GM21423 (cell line): Measurements from ENCODE around the gene EPHX1.
A peak's percentile ranks its signal among the peaks of the same experiment; 100 is the strongest.
"Not testable (repeated sequence)": the region's sequence is repeated elsewhere in the genome, so short reads cannot be mapped to it uniquely, and the experiment has no call there.

Experiments used
- ATAC-seq: cut with Tn5 transposase; IDR thresholded peaks from one replicate; pipeline ENCODE4 v1.9.1; 2021; ENCODE audit warnings: mild to moderate bottlenecking, moderate library complexity; ENCODE audit not compliant: unreplicated experiment

EPHX1 gene

GRCh38 chr1:225809842-225810578, at the start of gene EPHX1:
TSS of gene EPHX1 (plus strand) at chr1:225810124. CDS start at chr1:225828730, 18,606 bp downstream.
- ATAC-seq = peak; percentile 96

- ATAC-seq = no peak
These were observed 49.4 kb upstream of the EPHX1 start for GRCh38 chr1:225760531-225760930.

- not testable (repeated sequence) for ATAC-seq
These were observed 48.5 kb upstream of the EPHX1 start for GRCh38 chr1:225761395-225761794.

- no peak for ATAC-seq
These were observed 47.9 kb upstream of the EPHX1 start for GRCh38 chr1:225762002-225762441.

DNA sequence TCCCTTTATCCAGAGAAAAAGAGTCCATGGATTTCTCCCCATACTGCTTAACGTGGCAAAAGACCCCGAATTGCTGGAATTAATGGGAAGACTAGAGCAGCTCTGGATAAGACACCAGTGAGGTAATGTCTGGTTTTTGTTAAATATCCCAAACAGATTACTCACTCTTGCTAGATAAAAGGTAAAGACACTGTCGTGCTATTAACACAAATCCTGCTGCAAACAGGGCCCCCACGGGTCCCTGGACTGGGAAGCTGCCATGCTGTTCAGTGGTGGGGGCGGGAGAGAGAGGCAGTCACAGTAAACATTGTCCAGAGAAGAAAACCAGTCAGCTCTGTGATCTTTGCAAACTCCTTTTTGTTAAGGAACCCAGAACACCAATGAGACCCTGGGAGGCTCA, 47.5 kb upstream of the EPHX1 start:
- no peak for ATAC-seq

- no peak for ATAC-seq
These were observed 46.0 kb upstream of the EPHX1 start for GRCh38 chr1:225763716-225764548.

GRCh38 chr1:225765982-225766674, 43.8 kb upstream of the EPHX1 start:
- ATAC-seq = no peak

DNA sequence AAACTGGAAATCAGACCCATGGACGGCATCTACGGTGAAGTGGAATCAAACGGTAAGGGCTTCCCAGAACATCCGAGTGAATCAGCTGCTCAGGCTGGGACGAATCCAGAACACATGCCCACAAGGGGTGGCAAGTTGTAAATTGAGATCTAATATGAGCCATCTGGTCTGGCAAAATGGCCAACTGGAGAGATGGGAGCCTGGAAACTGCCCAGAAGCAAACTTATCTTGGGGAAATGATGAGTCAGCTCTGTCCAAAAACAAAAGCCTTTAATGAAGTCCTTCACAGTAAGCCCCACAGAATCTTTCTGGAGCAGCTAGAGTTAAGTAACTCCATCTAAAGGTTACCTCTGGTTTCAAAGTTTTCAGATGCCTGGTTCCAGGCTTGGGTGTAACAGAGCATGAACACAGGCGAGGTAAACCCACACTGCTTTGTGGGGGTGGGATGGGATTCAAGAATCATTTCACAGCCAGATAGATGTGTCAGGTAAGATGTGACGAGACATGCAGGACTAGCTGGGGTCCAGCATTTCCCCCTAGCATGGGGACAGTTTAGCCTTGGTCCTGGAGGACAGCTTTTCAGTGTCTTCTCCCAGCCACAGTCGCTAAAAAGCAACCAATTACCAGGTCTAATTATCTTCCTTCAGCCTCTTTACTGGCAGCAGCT, 42.8 kb upstream of the EPHX1 start:
- no peak for ATAC-seq

- ATAC-seq = no peak
These were observed 42.0 kb upstream of the EPHX1 start for GRCh38 chr1:225767634-225768540.

DNA sequence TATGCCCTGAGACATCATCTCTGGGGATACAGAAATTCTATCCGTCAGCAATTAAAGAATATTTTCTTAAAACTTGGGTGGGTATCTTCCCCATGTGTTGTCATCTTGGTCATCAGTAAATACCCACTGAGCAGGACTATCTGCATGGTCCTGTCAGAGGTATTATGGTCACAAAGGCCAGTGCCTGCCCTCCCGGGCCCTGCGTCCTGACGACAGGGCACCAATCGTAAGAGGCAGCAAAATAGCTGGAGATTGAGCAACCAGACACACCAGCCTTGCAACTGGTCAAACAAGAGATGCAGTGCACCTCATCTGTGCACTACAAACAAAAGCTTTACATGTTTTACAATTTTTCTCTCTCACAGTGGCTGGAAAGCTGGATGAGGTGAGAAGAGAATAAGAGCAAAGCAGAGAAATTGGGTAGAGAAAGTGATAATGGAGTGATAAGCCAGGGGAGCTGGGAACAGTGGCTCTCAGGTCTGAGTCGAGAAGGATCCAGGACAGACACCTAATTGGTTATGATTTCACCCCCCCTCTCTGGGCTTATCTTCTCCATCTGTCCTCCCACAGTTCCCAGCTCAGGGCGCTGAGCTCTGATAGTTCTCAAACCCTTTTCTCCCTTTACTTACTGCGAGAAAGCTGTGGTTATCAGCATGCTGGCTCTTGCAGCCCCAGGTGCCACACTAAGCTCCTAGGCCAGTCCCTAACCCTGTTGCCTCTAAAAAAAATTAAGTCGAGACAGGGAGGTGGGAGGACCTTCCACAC, 41.1 kb upstream of the EPHX1 start:
- ATAC-seq = no peak

DNA sequence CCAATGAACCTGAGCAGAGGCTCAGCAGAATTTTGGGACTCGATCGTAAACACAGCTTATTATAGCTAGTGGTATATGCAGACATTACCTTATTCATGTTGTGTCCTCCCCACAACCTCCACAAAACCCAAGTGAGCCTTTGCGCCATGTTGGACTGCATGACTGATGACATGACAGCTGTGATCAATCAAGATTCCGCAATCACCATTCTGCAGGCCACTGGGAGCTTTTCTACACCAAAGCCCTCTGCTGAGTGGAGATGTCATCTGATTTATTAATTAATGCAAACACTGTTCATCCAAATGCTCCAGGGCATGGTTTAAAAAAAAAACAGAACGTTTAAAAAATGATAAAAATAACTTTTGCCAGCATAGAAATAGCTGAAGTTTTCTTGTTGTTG, 40.2 kb upstream of the EPHX1 start:
- no peak for ATAC-seq

GRCh38 chr1:225770561-225771248, 39.2 kb upstream of the EPHX1 start:
- ATAC-seq = no peak

DNA sequence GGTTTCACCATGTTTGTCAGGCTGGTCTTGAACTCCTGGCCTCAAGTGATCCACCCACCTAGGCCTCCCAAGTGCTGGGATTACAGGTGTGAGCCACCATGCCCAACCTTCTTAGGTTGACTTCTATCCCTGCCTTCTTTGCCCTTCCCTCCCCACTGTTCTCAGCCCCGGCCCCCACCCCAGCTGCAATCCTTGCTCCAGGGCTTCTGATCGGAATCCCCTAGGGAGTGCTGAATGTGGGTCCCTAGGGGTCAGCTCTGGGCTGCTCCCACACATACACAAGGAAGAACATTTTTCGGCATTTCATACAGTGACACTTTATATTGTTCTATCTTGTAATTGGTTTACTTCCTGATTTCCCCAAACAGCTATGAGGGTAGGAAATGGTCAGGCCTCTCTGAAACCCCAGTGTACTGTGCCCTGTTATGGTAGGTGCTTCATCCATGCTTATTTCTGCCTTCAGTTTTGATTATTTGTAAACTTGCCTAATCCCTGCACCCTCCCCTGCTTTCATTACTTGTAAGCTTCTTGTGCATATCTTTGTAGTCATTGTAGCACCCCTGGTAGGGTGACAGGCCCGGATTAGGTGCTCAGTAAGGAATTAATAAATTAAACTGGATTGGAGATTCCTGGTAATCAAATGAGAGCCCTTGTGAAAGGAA, 38.1 kb upstream of the EPHX1 start:
- ATAC-seq = no peak

DNA sequence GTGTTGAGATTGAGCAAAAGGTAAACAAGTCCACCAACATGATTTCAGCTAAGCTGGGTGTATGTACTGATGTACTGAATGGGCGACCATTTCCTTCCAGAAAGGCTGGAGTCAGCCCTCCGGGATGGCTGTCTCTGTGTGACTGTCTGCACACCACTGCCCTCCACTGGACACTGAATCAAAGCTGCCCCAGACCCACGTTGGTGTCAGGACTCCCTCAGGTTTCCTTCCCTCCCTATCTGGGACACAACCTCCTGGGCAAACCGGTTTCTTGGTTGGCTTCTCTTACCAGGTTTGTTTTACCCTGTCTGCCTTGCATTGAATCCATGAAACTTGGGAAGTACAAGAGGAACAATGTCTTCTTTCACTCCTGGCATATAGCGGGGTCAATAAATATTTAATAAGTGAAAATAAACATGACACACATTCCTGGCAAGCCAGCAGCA, 37.6 kb upstream of the EPHX1 start:
- ATAC-seq = no peak

DNA sequence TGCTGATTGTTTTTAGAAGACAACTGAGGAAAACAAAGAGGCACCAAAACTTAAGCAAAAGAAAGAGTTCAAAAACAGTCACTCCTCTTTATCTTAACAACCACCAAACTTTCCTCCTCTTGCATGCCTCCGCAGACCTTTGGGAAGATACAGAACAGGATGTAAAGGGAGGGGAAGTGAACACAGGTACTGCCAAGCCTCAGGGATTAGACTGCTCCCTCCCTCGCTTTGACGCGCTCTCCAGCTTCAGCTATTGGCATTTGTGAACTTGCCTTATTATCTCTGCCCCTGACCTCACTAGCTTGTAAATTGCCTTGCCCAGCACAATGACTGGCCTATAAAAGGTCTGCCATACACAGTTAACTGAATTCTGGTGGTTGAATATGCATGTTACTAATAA, 37.1 kb upstream of the EPHX1 start:
- ATAC-seq = no peak

GRCh38 chr1:225774281-225775147, 35.4 kb upstream of the EPHX1 start:
- ATAC-seq = no peak

- no peak for ATAC-seq
These were observed 33.6 kb upstream of the EPHX1 start for GRCh38 chr1:225776294-225776693.
